HG03064 (cell line): Measurements from ENCODE around the gene PML.

Experiments
- ATAC-seq: cut with Tn5 transposase; IDR thresholded peaks from one replicate; pipeline ENCODE4 v1.9.1; 2021; ENCODE audit warnings: low read depth; ENCODE audit not compliant: unreplicated experiment

Gene PML

GRCh38 chr15:74006774-74007639 is 12.5 kb downstream of the PML start:
- ATAC-seq = no peak

- no peak for ATAC-seq
Observed at GRCh38 chr15:74007820-74008371, 13.4 kb downstream of the PML start.

GRCh38 chr15:74008901-74009300 is 14.4 kb downstream of the PML start:
- ATAC-seq = no peak

DNA sequence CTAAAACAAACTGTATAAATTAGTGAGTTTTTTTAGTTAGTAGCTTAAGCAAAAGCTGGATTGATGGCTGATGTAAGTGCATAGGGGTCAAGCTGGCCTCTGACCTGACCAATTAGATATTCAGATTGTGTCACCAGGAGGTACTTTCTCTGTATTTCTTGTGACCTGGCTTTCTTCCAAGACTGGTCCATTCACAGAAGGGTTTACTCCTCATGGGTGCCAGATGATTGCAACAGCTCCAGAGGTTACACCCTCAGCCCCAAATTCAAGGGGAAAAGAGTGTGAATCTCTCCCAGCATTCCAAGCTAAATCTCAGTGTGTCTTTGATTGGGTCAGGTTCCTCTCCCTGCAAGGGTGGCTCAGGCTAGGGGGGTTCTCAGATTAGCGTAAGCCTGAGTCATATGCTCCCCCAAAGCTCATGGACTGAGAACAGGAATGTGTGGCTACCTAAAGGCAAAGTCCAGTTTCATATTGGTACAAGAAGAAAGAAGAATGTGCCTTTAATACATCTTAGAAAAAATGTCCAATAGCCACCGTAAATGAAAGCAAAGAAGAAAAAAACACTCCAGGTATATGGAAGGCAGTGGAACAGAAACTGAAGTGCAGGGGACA is 16.5 kb downstream of the PML start:
- no peak for ATAC-seq

GRCh38 chr15:74011610-74012009 is 17.1 kb downstream of the PML start:
- no peak for ATAC-seq

GRCh38 chr15:74013374-74013894 is 18.9 kb downstream of the PML start:
- ATAC-seq = no peak

GRCh38 chr15:74019734-74020133 is 25.2 kb downstream of the PML start:
- no peak for ATAC-seq

DNA sequence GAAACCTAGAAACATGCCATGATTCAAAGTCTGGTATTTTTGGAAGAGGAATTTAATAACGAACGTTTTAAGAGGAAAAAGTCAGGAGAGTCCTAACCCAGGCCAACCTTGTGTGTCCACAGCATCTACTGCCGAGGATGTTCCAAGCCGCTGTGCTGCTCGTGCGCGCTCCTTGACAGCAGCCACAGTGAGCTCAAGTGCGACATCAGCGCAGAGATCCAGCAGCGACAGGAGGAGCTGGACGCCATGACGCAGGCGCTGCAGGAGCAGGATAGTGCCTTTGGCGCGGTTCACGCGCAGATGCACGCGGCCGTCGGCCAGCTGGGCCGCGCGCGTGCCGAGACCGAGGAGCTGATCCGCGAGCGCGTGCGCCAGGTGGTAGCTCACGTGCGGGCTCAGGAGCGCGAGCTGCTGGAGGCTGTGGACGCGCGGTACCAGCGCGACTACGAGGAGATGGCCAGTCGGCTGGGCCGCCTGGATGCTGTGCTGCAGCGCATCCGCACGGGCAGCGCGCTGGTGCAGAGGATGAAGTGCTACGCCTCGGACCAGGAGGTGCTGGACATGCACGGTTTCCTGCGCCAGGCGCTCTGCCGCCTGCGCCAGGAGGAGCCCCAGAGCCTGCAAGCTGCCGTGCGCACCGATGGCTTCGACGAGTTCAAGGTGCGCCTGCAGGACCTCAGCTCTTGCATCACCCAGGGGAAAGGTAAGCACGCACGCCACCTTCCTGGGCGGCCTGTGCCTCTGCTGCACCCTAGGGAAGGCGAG is 28.4 kb downstream of the PML start:
- ATAC-seq = no peak

DNA sequence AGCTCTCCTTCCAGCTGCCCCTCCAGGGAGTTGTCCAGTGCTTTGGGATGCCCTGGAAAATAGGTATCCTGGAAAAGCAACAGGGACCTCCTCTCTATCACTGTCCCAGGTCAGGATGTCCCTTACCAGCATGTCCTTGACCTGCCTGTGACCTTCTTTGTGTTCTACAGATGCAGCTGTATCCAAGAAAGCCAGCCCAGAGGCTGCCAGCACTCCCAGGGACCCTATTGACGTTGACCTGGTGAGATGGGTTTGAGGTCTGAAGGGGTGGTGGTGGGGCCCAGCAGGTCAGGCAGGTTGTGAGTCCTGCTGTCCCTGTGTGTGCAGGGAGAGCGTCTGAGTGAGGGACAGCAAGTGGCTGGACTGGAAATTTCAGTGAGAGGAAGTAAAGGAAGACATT is 30.2 kb downstream of the PML start:
- ATAC-seq = no peak

DNA sequence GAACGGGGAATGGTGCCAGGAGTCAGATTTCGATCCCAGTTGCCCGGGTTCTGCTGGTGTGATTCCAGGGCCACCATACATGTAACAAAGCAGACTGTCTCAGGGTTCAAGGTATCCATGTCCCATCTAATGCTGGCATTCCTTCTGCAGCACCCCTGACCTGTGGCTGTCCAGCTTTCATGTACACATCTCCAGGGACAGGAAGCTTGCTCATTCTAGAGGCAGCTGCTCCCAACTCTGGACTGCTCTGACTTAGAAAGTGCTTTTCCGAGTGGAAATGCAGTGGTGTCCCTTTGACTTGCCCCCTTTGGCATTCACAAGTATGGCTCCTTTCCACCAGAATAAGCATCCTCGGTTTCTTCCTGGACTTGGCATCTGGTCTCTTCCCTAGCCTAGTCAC is 30.9 kb downstream of the PML start:
- ATAC-seq = no peak

GRCh38 chr15:74027688-74028087 is 33.2 kb downstream of the PML start:
- ATAC-seq = no peak

GRCh38 chr15:74028646-74029045 is 34.1 kb downstream of the PML start:
- ATAC-seq = no peak

- no peak for ATAC-seq
Observed at GRCh38 chr15:74032046-74032445, 37.5 kb downstream of the PML start.

DNA sequence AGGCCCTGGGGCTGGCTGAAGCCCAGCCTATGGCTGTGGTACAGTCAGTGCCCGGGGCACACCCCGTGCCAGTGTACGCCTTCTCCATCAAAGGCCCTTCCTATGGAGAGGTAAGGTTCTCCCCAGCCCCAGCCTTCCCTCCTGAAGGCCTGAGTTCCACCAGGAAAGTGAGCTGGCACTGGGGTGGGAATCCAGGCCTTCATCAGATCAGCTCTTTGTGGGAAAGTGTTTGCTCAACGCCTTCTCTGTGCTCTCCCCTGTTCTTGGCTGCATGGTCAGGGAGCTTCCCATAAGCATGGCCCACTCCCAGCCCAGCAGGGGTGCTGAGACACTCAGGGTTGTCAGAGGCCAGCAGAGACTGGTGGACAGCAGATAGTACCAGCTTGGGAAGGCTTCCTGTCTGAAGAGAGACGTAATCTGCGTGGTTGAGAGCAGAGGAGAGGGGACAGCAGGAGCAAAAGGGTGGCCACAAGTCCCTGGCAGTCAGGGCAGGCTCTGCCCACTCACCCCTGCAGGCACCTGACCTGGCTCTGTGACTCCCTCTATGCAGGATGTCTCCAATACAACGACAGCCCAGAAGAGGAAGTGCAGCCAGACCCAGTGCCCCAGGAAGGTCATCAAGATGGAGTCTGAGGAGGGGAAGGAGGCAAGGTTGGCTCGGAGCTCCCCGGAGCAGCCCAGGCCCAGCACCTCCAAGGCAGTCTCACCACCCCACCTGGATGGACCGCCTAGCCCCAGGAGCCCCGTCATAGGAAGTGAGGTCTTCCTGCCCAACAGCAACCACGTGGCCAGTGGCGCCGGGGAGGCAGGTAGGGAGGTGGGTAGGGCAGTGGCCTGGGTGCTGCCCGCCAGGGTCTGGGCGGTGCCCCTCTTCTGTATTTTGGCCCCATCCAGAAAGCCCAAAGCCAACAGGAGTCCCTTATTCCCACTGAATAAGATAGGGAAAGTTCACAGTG is 38.4 kb downstream of the PML start:
- ATAC-seq = no peak

DNA sequence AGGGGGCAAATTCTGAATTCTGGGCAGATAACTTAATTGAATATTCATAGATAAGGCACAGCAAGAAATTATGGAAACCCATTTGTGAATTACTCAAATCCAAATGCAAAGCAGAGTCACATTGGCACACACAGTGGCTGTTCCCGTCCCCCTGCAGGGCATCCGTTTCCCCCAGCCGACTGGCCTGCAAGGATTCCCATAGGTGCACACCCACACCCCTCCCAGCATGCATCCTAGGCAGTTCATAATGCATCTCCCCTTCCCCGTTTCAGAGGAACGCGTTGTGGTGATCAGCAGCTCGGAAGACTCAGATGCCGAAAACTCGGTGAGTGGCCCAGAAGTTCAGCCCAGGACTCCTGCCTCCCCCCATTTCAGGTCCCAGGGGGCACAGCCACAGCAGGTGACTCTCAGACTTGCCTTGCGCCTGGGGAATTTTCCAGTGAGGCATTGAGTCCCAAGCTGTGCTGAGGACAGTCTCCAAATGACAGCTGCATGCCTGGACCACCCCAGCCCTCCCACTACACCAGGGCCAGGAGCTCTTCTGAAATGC is 39.8 kb downstream of the PML start:
- ATAC-seq = no peak

DNA sequence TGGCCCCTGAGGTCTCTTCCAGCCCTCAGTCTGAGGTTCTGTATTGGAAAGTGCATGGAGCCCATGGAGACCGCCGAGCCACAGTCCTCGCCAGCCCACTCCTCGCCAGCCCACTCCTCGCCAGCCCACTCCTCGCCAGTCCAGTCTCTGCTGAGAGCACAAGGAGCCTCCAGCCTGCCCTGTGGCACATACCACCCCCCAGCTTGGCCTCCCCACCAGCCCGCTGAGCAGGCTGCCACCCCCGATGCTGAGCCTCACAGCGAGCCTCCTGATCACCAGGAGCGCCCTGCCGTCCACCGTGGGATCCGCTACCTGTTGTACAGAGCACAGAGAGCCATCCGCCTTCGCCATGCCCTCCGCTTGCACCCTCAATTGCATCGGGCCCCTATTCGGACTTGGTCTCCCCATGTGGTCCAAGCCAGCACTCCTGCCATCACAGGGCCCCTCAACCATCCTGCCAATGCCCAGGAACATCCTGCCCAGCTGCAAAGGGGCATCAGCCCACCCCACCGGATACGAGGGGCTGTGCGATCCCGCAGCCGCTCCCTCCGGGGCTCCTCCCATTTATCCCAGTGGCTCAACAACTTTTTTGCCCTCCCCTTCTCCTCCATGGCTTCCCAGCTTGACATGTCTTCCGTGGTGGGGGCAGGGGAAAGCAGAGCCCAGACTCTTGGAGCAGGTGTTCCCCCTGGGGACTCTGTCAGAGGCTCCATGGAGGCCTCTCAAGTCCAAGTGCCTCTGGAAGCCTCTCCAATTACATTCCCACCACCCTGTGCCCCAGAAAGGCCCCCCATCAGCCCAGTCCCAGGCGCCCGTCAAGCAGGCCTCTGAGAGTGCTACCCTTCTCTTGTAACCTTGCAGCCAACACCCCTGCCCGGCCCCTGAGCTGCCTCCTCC is 40.9 kb downstream of the PML start:
- no peak for ATAC-seq

- ATAC-seq = no peak
Observed at GRCh38 chr15:74036271-74037170, 42.0 kb downstream of the PML start.
